HepG2 (cell line): Measurements from ENCODE around the gene HES2. TPM values are rescaled to one million over a fixed set of nuclear protein-coding genes. Genes with fewer than 3 reads are reported as not detected.

Experiments used
- DNMT3B ChIP-seq: conservative IDR thresholded peaks from 2 replicates; pipeline ENCODE4 v1.6.1; 2016; ENCODE audit warnings: missing biosample characterization, control low read depth
- ESRRA ChIP-seq: sonication (generic); formaldehyde crosslinking; IDR thresholded peaks from 2 replicates; pipeline ENCODE4 v1.5.1; 2020; ENCODE audit warnings: mild to moderate bottlenecking, low read depth, missing genetic modification reagents
- FOSL1 ChIP-seq: sonication (generic); formaldehyde crosslinking; IDR thresholded peaks from 2 replicates; pipeline ENCODE4 v1.9.0; 2021; ENCODE audit warnings: missing genetic modification reagents, borderline replicate concordance
- MATR3 ChIP-seq: sonication (generic); formaldehyde crosslinking; IDR thresholded peaks from 2 replicates; pipeline ENCODE4 v1.4.0; 2020; ENCODE audit warnings: missing genetic modification reagents
- POLR2AphosphoS5 ChIP-seq: IDR thresholded peaks from 2 replicates; pipeline ENCODE4 v1.6.1; 2012; ENCODE audit warnings: low read depth, low read length
- RBM22 ChIP-seq: fragments of 200-400 bp; formaldehyde crosslinking; optimal IDR thresholded peaks from 2 replicates; pipeline ENCODE3; 2017; ENCODE audit warnings: mild to moderate bottlenecking, low read length, moderate library complexity
- SATB2 ChIP-seq: sonication (generic); formaldehyde crosslinking; IDR thresholded peaks from 2 replicates; pipeline ENCODE4 v1.5.0; 2020; ENCODE audit warnings: missing genetic modification reagents
- SYNCRIP ChIP-seq: fragments of 200-400 bp; formaldehyde crosslinking; IDR thresholded peaks from 2 replicates; pipeline ENCODE4 v1.6.1; 2018; ENCODE audit warnings: mild to moderate bottlenecking, low read depth, low read length; ENCODE audit not compliant: insufficient read depth
- THYN1 ChIP-seq: sonication (generic); formaldehyde crosslinking; IDR thresholded peaks from 2 replicates; pipeline ENCODE4 v1.8.1; 2023; ENCODE audit warnings: low read depth, mild to moderate bottlenecking, moderate library complexity, missing genetic modification reagents, borderline replicate concordance
- ZBTB38 ChIP-seq: sonication (generic); formaldehyde crosslinking; IDR thresholded peaks from 2 replicates; pipeline ENCODE4 v1.5.1; 2020; ENCODE audit warnings: mild to moderate bottlenecking, missing genetic modification reagents
- ZNF235 ChIP-seq: sonication (generic); formaldehyde crosslinking; IDR thresholded peaks from 2 replicates; pipeline ENCODE4 v1.8.1; 2023; ENCODE audit warnings: mild to moderate bottlenecking, missing genetic modification reagents, borderline replicate concordance
- ZNF766 ChIP-seq: sonication (generic); formaldehyde crosslinking; IDR thresholded peaks from 2 replicates; pipeline ENCODE4 v1.5.0; 2020; ENCODE audit warnings: missing genetic modification reagents, borderline replicate concordance
- polyA plus RNA-seq, 8 experiments: library from polyadenylated mRNA; depleted of rRNA in 3 of 8; stranded (reverse) in 7 of 8; unstranded in 1 of 8; fragments of >200 nt; fragmentation: Illumina TruSeq in 4 of 8; extraction: Trizol in 4 of 8; gene quantifications; 2 replicates each; pipeline versions ENCODE4 v1.2.1 to v1.2.3, GENCODE V29; 2011 to 2016; ENCODE audit warnings: low read depth in 4 of 8, missing spikeins in 1 of 8, mixed read lengths in 1 of 8; ENCODE audit not compliant: insufficient read depth in 1 of 8
- total RNA-seq, 5 experiments: library from RNA; depleted of rRNA; stranded (reverse); fragments of >200 nt; fragmentation: Illumina TruSeq; extraction: Trizol; gene quantifications; 2 replicates each; pipeline ENCODE4 v1.2.3, GENCODE V29; 2016; ENCODE audit warnings: low read depth in 1 of 5
- TF ChIP-seq, protein P1 (sequence below): sonication (generic); formaldehyde crosslinking; IDR thresholded peaks from 2 replicates; pipeline ENCODE4 v1.4.0; 2020; ENCODE audit warnings: mild to moderate bottlenecking, missing genetic modification reagents
- TF ChIP-seq, protein P2 (sequence below): sonication (generic); formaldehyde crosslinking; IDR thresholded peaks from 2 replicates; pipeline ENCODE4 v1.5.0; 2020; ENCODE audit warnings: mild to moderate bottlenecking, missing genetic modification reagents, borderline replicate concordance
- TF ChIP-seq, protein P3 (sequence below): sonication (generic); formaldehyde crosslinking; IDR thresholded peaks from 2 replicates; pipeline ENCODE4 v1.4.0; 2020; ENCODE audit warnings: missing genetic modification reagents
- TF ChIP-seq, protein P4 (sequence below): sonication (generic); formaldehyde crosslinking; IDR thresholded peaks from 2 replicates; pipeline ENCODE4 v1.9.0; 2021; ENCODE audit warnings: missing genetic modification reagents, mild to moderate bottlenecking, borderline replicate concordance
- TF ChIP-seq, protein P5 (sequence below): sonication (generic); formaldehyde crosslinking; conservative IDR thresholded peaks from 2 replicates; pipeline ENCODE4 v1.8.0; 2022; ENCODE audit warnings: low read depth, missing genetic modification reagents
- TF ChIP-seq, protein P6 (sequence below): IDR thresholded peaks from 2 replicates; pipeline ENCODE4 v1.6.1; 2016; ENCODE audit warnings: low read depth, control low read depth

HES2 gene
- total and polyA plus RNA-seq, 2 of the 13 experiments (the other 11 are each of a cell fraction or from before 2014, with no cell fraction given), result 0.11 to 0.17 TPM

DNA sequence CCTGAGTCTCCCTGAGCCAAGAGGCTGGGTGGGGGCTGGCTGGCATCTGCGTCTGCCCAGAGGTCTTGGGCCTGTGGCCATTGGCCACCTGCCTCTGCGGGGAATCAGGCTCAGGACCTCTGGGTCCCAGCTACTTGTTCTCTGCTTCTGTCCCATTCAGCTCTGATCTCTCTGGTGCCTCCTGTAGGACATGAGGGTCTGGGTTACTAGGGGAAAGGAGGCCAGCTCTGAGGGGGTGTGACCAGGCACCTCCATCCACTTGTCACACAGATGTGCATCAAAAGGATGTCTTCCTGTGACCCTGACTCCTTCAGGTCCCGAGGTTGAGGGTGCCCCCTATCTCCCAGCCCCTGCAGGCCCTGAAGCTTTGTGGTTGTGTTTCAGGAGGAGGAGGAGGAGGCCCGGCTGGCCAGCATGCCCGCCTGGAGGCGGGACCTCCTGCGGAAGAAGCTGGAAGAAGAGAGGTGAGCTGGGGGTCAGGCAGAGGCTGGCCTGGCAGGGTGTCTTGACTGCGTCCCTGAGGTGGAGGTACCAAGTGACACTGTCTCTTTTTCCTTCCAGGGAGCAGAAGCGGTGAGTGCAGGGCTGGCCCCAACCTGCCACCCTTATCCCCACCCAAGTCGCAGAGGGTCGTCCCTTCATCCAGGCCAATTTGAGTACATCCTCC, 37.2 kb upstream of the HES2 start (continued):
- no peak for TF ChIP-seq DNMT3B
- TF ChIP-seq, protein P1, sequence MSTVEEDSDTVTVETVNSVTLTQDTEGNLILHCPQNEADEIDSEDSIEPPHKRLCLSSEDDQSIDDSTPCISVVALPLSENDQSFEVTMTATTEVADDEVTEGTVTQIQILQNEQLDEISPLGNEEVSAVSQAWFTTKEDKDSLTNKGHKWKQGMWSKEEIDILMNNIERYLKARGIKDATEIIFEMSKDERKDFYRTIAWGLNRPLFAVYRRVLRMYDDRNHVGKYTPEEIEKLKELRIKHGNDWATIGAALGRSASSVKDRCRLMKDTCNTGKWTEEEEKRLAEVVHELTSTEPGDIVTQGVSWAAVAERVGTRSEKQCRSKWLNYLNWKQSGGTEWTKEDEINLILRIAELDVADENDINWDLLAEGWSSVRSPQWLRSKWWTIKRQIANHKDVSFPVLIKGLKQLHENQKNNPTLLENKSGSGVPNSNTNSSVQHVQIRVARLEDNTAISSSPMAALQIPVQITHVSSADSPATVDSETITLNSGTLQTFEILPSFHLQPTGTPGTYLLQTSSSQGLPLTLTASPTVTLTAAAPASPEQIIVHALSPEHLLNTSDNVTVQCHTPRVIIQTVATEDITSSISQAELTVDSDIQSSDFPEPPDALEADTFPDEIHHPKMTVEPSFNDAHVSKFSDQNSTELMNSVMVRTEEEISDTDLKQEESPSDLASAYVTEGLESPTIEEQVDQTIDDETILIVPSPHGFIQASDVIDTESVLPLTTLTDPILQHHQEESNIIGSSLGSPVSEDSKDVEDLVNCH, result no peak
- TF ChIP-seq, protein P2, sequence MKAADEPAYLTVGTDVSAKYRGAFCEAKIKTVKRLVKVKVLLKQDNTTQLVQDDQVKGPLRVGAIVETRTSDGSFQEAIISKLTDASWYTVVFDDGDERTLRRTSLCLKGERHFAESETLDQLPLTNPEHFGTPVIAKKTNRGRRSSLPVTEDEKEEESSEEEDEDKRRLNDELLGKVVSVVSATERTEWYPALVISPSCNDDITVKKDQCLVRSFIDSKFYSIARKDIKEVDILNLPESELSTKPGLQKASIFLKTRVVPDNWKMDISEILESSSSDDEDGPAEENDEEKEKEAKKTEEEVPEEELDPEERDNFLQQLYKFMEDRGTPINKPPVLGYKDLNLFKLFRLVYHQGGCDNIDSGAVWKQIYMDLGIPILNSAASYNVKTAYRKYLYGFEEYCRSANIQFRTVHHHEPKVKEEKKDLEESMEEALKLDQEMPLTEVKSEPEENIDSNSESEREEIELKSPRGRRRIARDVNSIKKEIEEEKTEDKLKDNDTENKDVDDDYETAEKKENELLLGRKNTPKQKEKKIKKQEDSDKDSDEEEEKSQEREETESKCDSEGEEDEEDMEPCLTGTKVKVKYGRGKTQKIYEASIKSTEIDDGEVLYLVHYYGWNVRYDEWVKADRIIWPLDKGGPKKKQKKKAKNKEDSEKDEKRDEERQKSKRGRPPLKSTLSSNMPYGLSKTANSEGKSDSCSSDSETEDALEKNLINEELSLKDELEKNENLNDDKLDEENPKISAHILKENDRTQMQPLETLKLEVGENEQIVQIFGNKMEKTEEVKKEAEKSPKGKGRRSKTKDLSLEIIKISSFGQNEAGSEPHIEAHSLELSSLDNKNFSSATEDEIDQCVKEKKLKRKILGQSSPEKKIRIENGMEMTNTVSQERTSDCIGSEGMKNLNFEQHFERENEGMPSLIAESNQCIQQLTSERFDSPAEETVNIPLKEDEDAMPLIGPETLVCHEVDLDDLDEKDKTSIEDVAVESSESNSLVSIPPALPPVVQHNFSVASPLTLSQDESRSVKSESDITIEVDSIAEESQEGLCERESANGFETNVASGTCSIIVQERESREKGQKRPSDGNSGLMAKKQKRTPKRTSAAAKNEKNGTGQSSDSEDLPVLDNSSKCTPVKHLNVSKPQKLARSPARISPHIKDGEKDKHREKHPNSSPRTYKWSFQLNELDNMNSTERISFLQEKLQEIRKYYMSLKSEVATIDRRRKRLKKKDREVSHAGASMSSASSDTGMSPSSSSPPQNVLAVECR (CRISPR knock-in tag), result no peak
- TF ChIP-seq ZBTB38 (CRISPR knock-in tag), result no peak
- TF ChIP-seq, protein P3, sequence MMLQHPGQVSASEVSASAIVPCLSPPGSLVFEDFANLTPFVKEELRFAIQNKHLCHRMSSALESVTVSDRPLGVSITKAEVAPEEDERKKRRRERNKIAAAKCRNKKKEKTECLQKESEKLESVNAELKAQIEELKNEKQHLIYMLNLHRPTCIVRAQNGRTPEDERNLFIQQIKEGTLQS (CRISPR knock-in tag), result no peak
- TF ChIP-seq RBM22, result no peak
- no peak for TF ChIP-seq FOSL1 (CRISPR knock-in tag)
- TF ChIP-seq ESRRA (CRISPR knock-in tag), result no peak
- no peak for TF ChIP-seq ZNF235 (CRISPR knock-in tag)
- no peak for TF ChIP-seq SYNCRIP
- TF ChIP-seq, protein P4, sequence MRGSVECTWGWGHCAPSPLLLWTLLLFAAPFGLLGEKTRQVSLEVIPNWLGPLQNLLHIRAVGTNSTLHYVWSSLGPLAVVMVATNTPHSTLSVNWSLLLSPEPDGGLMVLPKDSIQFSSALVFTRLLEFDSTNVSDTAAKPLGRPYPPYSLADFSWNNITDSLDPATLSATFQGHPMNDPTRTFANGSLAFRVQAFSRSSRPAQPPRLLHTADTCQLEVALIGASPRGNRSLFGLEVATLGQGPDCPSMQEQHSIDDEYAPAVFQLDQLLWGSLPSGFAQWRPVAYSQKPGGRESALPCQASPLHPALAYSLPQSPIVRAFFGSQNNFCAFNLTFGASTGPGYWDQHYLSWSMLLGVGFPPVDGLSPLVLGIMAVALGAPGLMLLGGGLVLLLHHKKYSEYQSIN, result no peak
- no peak for TF ChIP-seq MATR3 (CRISPR knock-in tag)
- TF ChIP-seq, protein P5, sequence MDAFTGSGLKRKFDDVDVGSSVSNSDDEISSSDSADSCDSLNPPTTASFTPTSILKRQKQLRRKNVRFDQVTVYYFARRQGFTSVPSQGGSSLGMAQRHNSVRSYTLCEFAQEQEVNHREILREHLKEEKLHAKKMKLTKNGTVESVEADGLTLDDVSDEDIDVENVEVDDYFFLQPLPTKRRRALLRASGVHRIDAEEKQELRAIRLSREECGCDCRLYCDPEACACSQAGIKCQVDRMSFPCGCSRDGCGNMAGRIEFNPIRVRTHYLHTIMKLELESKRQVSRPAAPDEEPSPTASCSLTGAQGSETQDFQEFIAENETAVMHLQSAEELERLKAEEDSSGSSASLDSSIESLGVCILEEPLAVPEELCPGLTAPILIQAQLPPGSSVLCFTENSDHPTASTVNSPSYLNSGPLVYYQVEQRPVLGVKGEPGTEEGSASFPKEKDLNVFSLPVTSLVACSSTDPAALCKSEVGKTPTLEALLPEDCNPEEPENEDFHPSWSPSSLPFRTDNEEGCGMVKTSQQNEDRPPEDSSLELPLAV, result no peak
- TF ChIP-seq, protein P6, sequence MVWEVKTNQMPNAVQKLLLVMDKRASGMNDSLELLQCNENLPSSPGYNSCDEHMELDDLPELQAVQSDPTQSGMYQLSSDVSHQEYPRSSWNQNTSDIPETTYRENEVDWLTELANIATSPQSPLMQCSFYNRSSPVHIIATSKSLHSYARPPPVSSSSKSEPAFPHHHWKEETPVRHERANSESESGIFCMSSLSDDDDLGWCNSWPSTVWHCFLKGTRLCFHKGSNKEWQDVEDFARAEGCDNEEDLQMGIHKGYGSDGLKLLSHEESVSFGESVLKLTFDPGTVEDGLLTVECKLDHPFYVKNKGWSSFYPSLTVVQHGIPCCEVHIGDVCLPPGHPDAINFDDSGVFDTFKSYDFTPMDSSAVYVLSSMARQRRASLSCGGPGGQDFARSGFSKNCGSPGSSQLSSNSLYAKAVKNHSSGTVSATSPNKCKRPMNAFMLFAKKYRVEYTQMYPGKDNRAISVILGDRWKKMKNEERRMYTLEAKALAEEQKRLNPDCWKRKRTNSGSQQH (CRISPR knock-in tag), result no peak
- TF ChIP-seq SATB2 (CRISPR knock-in tag), result no peak
- no peak for TF ChIP-seq THYN1 (CRISPR knock-in tag)
- TF ChIP-seq ZNF766 (CRISPR knock-in tag), result no peak
- TF ChIP-seq POLR2AphosphoS5, result 0 out of 2 replicates have a peak, but pooled peaks have one; percentile 31
